ENCODE measurements around the gene ADGRG3. TPM values are rescaled to one million over a fixed set of nuclear protein-coding genes. Genes with fewer than 3 reads are reported as not detected.

ADGRG3 gene
- total and polyA plus RNA-seq, 9 of the 15 experiments (the other 6 are each of a cell fraction or from before 2014, with no cell fraction given) = 0.09 to 0.52 (median 0.14) TPM; not detected in 3

DNA sequence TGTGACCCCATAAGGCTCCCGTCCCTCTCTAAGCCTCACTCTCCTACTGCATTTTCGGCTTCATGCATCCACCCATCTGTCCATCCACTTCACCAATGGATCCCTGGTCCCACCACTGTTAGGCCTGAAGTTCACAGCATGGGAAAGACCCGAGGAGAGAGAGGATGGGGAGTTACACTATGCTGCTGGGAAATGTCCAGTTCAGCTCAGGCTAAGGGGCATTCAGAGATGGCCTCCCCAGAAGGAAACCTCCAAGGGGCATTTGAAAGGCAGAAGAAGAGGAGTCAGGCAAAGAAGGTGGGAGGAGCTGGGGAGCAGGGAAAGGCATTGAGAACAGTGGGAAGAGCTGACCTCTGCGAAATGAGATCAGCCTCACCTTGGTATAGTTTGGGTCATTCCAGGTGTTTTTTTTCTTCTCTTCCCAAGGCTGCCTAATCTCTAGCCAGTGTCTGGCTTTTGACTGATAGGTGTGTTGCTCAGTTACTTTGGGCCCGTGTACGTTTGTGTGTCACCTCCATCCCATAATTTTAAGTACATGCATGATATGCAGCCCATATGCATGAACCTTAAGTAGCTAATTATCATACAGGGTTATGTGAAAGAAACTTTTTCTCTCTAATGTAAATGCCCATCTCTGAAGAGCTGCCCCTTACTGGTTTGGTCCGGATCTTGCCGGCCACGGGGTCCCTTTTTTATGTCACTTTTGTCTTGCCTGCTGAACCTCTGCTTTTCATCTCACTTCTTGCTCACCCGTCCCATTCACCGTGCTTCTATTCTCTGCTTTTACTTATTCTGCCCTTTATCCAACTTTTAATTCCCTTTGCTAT, 14.9 kb downstream of the ADGRG3 start (continued):
- no peak for TF ChIP-seq TEAD1 (CRISPR knock-in tag; IDR thresholded peaks at IDR 0.05)
- no peak for TF ChIP-seq XRCC4 (IDR thresholded peaks at IDR 0.05; ENCODE audit: extremely low read depth, insufficient read depth, insufficient read length)
- TF ChIP-seq, protein P1, sequence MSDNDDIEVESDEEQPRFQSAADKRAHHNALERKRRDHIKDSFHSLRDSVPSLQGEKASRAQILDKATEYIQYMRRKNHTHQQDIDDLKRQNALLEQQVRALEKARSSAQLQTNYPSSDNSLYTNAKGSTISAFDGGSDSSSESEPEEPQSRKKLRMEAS (CRISPR knock-in tag; IDR thresholded peaks at IDR 0.05) = no peak
- no peak for TF ChIP-seq STAG1 (CRISPR knock-in tag; IDR thresholded peaks at IDR 0.05; ENCODE audit: borderline replicate concordance)
- TF ChIP-seq ZNF57 (CRISPR knock-in tag; IDR thresholded peaks at IDR 0.05) = no peak
- TF ChIP-seq, protein P2, sequence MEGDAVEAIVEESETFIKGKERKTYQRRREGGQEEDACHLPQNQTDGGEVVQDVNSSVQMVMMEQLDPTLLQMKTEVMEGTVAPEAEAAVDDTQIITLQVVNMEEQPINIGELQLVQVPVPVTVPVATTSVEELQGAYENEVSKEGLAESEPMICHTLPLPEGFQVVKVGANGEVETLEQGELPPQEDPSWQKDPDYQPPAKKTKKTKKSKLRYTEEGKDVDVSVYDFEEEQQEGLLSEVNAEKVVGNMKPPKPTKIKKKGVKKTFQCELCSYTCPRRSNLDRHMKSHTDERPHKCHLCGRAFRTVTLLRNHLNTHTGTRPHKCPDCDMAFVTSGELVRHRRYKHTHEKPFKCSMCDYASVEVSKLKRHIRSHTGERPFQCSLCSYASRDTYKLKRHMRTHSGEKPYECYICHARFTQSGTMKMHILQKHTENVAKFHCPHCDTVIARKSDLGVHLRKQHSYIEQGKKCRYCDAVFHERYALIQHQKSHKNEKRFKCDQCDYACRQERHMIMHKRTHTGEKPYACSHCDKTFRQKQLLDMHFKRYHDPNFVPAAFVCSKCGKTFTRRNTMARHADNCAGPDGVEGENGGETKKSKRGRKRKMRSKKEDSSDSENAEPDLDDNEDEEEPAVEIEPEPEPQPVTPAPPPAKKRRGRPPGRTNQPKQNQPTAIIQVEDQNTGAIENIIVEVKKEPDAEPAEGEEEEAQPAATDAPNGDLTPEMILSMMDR (IDR thresholded peaks at IDR 0.05 in 2 of 3, conservative IDR thresholded peaks at IDR 0.05 in 1 of 3; ENCODE audit: insufficient read depth in 2 of 3, low read depth in 1 of 3, low read length in 3 of 3) = no peak
- no peak for TF ChIP-seq ZNF124 (CRISPR knock-in tag; IDR thresholded peaks at IDR 0.05)
- peak; percentile 89 for TF ChIP-seq POLR2H (tag; IDR thresholded peaks at IDR 0.05; ENCODE audit: low read depth)
- no peak for TF ChIP-seq ZNF324 (CRISPR knock-in tag; IDR thresholded peaks at IDR 0.05)
- TF ChIP-seq GABPB1 (CRISPR knock-in tag; IDR thresholded peaks at IDR 0.05) = peak; percentile 42; the same call in 1 of the 2 replicates
- no peak for TF ChIP-seq FIP1L1 (IDR thresholded peaks at IDR 0.05; ENCODE audit: low read depth, low read length, poor library complexity, severe bottlenecking)
- TF ChIP-seq RNF2 (IDR thresholded peaks at IDR 0.05) = peak; percentile 91
- no peak for TF ChIP-seq HDAC2 (IDR thresholded peaks at IDR 0.05)
- TF ChIP-seq, protein P3, sequence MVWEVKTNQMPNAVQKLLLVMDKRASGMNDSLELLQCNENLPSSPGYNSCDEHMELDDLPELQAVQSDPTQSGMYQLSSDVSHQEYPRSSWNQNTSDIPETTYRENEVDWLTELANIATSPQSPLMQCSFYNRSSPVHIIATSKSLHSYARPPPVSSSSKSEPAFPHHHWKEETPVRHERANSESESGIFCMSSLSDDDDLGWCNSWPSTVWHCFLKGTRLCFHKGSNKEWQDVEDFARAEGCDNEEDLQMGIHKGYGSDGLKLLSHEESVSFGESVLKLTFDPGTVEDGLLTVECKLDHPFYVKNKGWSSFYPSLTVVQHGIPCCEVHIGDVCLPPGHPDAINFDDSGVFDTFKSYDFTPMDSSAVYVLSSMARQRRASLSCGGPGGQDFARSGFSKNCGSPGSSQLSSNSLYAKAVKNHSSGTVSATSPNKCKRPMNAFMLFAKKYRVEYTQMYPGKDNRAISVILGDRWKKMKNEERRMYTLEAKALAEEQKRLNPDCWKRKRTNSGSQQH (CRISPR knock-in tag; IDR thresholded peaks at IDR 0.05) = peak; percentile 97
- TF ChIP-seq, protein P4, sequence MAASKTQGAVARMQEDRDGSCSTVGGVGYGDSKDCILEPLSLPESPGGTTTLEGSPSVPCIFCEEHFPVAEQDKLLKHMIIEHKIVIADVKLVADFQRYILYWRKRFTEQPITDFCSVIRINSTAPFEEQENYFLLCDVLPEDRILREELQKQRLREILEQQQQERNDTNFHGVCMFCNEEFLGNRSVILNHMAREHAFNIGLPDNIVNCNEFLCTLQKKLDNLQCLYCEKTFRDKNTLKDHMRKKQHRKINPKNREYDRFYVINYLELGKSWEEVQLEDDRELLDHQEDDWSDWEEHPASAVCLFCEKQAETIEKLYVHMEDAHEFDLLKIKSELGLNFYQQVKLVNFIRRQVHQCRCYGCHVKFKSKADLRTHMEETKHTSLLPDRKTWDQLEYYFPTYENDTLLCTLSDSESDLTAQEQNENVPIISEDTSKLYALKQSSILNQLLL (CRISPR knock-in tag; IDR thresholded peaks at IDR 0.05; ENCODE audit: borderline replicate concordance) = no peak
- no peak; a peak in 1 of 4 replicates for TF ChIP-seq TBL1XR1 (IDR thresholded peaks at IDR 0.05; ENCODE audit: low read length in 2 of 2)
- TF ChIP-seq, protein P5, sequence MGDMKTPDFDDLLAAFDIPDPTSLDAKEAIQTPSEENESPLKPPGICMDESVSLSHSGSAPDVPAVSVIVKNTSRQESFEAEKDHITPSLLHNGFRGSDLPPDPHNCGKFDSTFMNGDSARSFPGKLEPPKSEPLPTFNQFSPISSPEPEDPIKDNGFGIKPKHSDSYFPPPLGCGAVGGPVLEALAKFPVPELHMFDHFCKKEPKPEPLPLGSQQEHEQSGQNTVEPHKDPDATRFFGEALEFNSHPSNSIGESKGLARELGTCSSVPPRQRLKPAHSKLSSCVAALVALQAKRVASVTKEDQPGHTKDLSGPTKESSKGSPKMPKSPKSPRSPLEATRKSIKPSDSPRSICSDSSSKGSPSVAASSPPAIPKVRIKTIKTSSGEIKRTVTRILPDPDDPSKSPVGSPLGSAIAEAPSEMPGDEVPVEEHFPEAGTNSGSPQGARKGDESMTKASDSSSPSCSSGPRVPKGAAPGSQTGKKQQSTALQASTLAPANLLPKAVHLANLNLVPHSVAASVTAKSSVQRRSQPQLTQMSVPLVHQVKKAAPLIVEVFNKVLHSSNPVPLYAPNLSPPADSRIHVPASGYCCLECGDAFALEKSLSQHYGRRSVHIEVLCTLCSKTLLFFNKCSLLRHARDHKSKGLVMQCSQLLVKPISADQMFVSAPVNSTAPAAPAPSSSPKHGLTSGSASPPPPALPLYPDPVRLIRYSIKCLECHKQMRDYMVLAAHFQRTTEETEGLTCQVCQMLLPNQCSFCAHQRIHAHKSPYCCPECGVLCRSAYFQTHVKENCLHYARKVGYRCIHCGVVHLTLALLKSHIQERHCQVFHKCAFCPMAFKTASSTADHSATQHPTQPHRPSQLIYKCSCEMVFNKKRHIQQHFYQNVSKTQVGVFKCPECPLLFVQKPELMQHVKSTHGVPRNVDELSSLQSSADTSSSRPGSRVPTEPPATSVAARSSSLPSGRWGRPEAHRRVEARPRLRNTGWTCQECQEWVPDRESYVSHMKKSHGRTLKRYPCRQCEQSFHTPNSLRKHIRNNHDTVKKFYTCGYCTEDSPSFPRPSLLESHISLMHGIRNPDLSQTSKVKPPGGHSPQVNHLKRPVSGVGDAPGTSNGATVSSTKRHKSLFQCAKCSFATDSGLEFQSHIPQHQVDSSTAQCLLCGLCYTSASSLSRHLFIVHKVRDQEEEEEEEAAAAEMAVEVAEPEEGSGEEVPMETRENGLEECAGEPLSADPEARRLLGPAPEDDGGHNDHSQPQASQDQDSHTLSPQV (IDR thresholded peaks at IDR 0.05) = no peak
- no peak for TF ChIP-seq ZNF445 (CRISPR knock-in tag; IDR thresholded peaks at IDR 0.05; ENCODE audit: low read depth)
- no peak for TF ChIP-seq ZNF165 (CRISPR knock-in tag; IDR thresholded peaks at IDR 0.05; ENCODE audit: borderline replicate concordance)
